Activated naive CD8-positive, alpha-beta T cell treated with anti-CD3 and anti-CD28 coated beads, Interleukin-2, amount 50 U/mL, for 24 hours (primary cell): ENCODE data around the gene C1GALT1C1L.

Source experiments
- ATAC-seq: fragments of 150-1000 bp; cut with Tn5 transposase; one replicate; pipeline ENCODE4 v1.10.0; 2021
- DNase-seq: peaks from one replicate; pipeline ENCODE4 v3.0.0; 2021
- H3K27ac Mint-ChIP-seq: one replicate; pipeline ENCODE4 v1.8.0; 2021; ENCODE audit warnings: mild to moderate bottlenecking, mixed read lengths
- H3K27me3 Mint-ChIP-seq: one replicate; pipeline ENCODE4 v1.8.0; 2021; ENCODE audit warnings: mixed read lengths
- H3K36me3 Mint-ChIP-seq: one replicate; pipeline ENCODE4 v1.8.0; 2021; ENCODE audit warnings: low read depth, mixed read lengths
- H3K4me1 Mint-ChIP-seq: one replicate; pipeline ENCODE4 v1.8.0; 2021; ENCODE audit warnings: mixed read lengths
- H3K4me3 Mint-ChIP-seq: one replicate; pipeline ENCODE4 v1.8.0; 2021; ENCODE audit warnings: mild to moderate bottlenecking, moderate library complexity, mixed read lengths
- H3K9me3 Mint-ChIP-seq: one replicate; pipeline ENCODE4 v1.8.0; 2021; ENCODE audit warnings: mixed read lengths

C1GALT1C1L gene

DNA sequence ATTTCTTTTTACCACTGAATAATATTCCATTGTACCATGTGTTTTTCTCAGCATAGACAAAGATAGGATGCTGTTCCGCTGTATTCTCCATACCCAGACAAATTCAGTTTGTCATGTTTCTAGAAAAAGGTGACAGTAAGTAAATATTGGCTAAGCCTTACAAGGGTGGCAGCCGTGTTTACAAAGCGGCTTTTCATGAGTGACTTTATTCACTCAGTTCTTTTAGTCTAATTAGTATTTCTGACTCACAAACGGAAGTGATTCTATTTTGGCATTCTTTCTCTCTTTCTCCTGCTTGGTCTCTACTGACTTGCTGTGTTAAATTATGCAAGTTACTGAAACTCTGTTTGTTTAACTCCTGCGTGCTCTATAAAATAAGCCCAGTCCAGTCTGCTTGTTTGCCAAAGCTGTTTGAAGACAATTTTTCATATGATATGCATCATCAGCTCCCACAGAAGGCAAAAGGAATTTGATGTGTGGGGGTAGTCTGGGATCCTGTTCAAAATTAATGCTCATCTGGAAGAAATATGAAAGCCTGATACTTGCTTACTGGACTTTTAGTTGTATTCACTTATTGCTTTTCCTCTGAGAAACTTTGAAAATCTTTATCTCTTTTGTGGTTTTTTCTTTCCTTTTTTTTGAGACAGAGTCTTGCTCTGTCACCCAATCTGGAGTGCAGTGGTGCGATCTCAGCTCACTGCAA, 41.5 kb downstream of the C1GALT1C1L start:
- Mint-ChIP-seq H3K4me3 (no peak overlapping the region), H3K27me3 (peaks cover 40% of the 10 kb centered on the region), H3K9me3 (peaks cover 5% of the 10 kb centered on the region), H3K27ac (no peak overlapping the region), H3K36me3 (peaks cover 3% of the 10 kb centered on the region), H3K4me1 (peaks cover 14% of the 10 kb centered on the region)
- ATAC-seq: no peak
- no peak for DNase-seq

GRCh38 chr2:43631618-43632317, 44.5 kb downstream of the C1GALT1C1L start:
- no peaks in the 10 kb centered on the region for H3K9me3 Mint-ChIP-seq
- H3K27ac Mint-ChIP-seq: no peak overlapping the region
- ATAC-seq: no peak
- H3K4me3 Mint-ChIP-seq: no peak overlapping the region
- DNase-seq: no peak
- H3K27me3 Mint-ChIP-seq: peaks cover 32% of the 10 kb centered on the region
- H3K4me1 Mint-ChIP-seq: peaks cover 7% of the 10 kb centered on the region
- no peaks in the 10 kb centered on the region for H3K36me3 Mint-ChIP-seq
